ENCODE results near the gene CARD19. TPM values are rescaled to one million over a fixed set of nuclear protein-coding genes. Genes with fewer than 3 reads are reported as not detected.

Gene CARD19
- total RNA-seq, 1 experiment from 2014 or later = 63.4 TPM

DNA sequence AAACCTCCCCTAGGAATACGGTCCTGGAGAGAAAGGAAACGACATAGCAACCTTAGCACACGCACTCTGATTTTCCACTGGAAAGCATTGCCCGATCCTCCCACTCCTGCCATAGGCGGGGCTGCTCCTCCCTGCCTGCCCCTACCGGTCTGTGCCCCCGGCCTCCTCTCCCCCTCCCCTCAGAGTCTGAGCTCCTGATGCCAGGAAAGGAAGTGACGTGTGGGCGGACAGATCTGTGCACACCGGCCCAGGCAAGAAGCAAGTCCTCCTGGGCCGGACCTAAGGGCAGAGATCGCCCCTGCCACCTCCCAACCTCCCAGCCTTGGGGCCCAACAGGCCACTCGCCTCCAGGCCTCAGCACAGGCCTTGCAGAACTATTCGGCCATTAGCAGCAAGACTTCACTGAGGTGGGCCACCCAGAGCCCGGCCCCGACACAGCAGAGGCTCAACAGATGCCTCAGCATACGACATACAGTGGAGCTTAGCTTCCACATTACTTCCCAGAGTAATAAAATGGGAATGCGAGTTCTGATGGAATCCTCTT is 30.9 kb downstream of the CARD19 start:
- Histone ChIP-seq H3K27me3 (ENCODE audit: control insufficient read depth, insufficient read depth, low read length) (no peaks in the 10 kb centered on the region), H3K36me3 (ENCODE audit: control insufficient read depth, insufficient read depth, low read length) (no peaks in the 10 kb centered on the region), H3K4me3 (ENCODE audit: low read depth in 2 of 2, low read length in 2 of 2) (no peak overlapping the region), H3K4me1 (ENCODE audit: control insufficient read depth, insufficient read depth, low read length) (peaks cover under 1% of the 10 kb centered on the region; the same call in 1 of the 2 replicates), H3K9me3 (ENCODE audit: control insufficient read depth, insufficient read depth, low read depth, low read length) (no peaks in the 10 kb centered on the region), H3K27ac (ENCODE audit: low read length) (no peak overlapping the region)
- ChIA-PET POLR2A (interaction anchor here (0.6 kb wide), 1 partner anchor 8 kb away, joined by 3 read pairs; no protein-coding TSS in a partner anchor), CTCF (interaction anchor here (0.6 kb wide), 1 partner anchor 124 kb away, joined by 3 read pairs; no protein-coding TSS in a partner anchor)
- TF ChIP-seq SIN3A (IDR thresholded peaks at IDR 0.05; ENCODE audit: borderline replicate concordance, insufficient read depth, low read depth, low read length) = no peak
- no peak for TF ChIP-seq REST (IDR thresholded peaks at IDR 0.05; ENCODE audit: insufficient read depth in 1 of 2, low read depth in 2 of 2, low read length in 1 of 2)
- TF ChIP-seq POLR2AphosphoS5 (IDR thresholded peaks at IDR 0.05; ENCODE audit: low read depth, low read length) = no peak
- no peak for TF ChIP-seq TCF7L2 (IDR thresholded peaks at IDR 0.05; ENCODE audit: low read depth, low read length)
- TF ChIP-seq, protein P1, sequence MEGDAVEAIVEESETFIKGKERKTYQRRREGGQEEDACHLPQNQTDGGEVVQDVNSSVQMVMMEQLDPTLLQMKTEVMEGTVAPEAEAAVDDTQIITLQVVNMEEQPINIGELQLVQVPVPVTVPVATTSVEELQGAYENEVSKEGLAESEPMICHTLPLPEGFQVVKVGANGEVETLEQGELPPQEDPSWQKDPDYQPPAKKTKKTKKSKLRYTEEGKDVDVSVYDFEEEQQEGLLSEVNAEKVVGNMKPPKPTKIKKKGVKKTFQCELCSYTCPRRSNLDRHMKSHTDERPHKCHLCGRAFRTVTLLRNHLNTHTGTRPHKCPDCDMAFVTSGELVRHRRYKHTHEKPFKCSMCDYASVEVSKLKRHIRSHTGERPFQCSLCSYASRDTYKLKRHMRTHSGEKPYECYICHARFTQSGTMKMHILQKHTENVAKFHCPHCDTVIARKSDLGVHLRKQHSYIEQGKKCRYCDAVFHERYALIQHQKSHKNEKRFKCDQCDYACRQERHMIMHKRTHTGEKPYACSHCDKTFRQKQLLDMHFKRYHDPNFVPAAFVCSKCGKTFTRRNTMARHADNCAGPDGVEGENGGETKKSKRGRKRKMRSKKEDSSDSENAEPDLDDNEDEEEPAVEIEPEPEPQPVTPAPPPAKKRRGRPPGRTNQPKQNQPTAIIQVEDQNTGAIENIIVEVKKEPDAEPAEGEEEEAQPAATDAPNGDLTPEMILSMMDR (IDR thresholded peaks at IDR 0.05) = no peak
- ATAC-seq = no peak
- intact Hi-C loops (cut with micrococcal nuclease; ENCODE audit: unreplicated experiment) = no loop called here
- in situ Hi-C loops (cut with HindIII; ENCODE audit: low pct_unique_long_range_greater_than_20kb, low sequenced_read_pairs) = no loop called here
- no TSS peak for BruUV-seq (replicated peaks)
- DNase-seq (ENCODE audit: low read depth, low spot score) = no peak

DNA sequence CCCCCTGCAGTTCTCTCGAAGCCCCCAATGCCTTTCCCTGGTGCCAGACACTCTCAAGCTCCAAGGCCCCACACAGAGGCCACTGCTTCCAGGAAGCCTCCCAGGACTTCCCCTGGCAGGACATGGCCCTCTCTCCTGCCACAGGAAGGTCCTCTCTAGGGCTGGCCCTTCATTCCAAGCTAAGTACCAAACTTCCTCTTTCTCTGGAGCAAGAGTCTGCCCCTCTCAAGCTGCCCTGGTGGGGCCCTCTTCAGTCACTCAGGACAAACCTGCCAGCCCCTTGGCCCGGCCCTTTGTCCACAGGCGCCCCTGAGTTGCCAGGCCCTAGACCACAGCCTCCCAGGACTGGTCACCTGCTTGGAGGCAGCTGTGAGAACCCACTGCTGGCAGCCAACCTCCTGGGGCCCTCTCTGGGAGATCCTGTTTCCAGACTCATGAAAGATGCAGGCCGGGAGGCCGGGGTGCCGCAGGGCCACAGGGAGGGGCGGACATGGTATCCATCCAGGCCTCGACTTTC is 31.4 kb downstream of the CARD19 start:
- Histone ChIP-seq H3K4me3 (ENCODE audit: low read depth in 2 of 2, low read length in 2 of 2) (no peak overlapping the region), H3K27ac (ENCODE audit: low read length) (no peak overlapping the region), H3K36me3 (ENCODE audit: control insufficient read depth, insufficient read depth, low read length) (no peaks in the 10 kb centered on the region), H3K27me3 (ENCODE audit: control insufficient read depth, insufficient read depth, low read length) (no peaks in the 10 kb centered on the region), H3K9me3 (ENCODE audit: control insufficient read depth, insufficient read depth, low read depth, low read length) (no peaks in the 10 kb centered on the region), H3K4me1 (ENCODE audit: control insufficient read depth, insufficient read depth, low read length) (peaks cover 6% of the 10 kb centered on the region)
- DNase-seq (ENCODE audit: low read depth, low spot score) (no peak), ATAC-seq (no peak)
- CTCF ChIA-PET = interaction anchor here (0.6 kb wide), 1 partner anchor 124 kb away, joined by 3 read pairs; no protein-coding TSS in a partner anchor
- intact Hi-C loops (cut with micrococcal nuclease; ENCODE audit: unreplicated experiment) (no loop called here), in situ Hi-C loops (cut with HindIII; ENCODE audit: low pct_unique_long_range_greater_than_20kb, low sequenced_read_pairs) (no loop called here)
- TF ChIP-seq POLR2AphosphoS5 (IDR thresholded peaks at IDR 0.05; ENCODE audit: low read depth, low read length) (no peak), TCF7L2 (IDR thresholded peaks at IDR 0.05; ENCODE audit: low read depth, low read length) (no peak), REST (IDR thresholded peaks at IDR 0.05; ENCODE audit: insufficient read depth in 1 of 2, low read depth in 2 of 2, low read length in 1 of 2) (no peak), SIN3A (IDR thresholded peaks at IDR 0.05; ENCODE audit: borderline replicate concordance, insufficient read depth, low read depth, low read length) (no peak)
- TF ChIP-seq, protein P1 (IDR thresholded peaks at IDR 0.05) = no peak
- BruUV-seq (replicated peaks) = no TSS peak
- POLR2A ChIA-PET = interaction anchor here (0.6 kb wide), 1 partner anchor 9 kb away, joined by 3 read pairs; no protein-coding TSS in a partner anchor
